Measurements from ENCODE around the gene SAT2.

Gene SAT2

DNA sequence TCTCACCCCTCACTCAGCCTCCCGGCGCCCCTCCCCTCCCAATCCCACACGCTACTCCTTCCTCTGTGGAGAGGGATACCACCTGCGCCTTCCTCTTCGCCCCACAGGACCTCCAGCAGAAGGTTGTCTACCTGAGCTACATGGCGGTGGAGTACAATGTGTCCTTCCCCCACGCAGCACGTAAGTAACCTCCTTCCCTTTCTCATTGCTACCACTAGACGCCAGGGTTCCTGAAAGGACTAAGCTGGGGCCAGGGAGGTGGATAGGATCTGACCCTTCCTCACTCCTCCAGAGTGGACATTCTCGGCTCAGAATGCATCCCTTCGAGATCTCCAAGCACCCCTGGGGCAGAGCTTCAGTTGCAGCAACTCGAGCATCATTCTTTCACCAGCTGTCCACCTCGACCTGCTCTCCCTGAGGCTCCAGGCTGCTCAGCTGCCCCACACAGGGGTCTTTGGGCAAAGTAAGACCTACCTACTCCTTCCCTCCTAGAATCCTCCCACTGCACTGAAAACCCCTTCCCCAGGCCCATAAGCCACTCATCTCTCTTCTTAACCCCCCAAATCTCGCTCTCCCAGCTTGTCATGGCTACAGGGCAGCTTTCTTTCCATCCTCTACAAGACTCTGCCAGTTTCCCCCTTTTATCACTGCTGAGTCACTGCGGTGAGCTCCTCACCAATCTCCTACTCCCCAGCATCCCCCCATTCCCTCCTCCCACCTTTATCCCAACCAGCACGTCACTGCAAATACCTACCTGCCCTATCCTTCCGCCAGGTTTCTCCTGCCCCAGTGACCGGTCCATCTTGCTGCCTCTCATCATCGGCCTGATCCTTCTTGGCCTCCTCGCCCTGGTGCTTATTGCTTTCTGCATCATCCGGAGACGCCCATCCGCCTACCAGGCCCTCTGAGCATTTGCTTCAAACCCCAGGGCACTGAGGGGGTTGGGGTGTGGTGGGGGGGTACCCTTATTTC lies 46.7 kb downstream of the SAT2 start:
- peaks cover 15% of the 10 kb centered on the region; the same call in 1 of the 2 replicates for H3K4me1 ChIP-seq (ENCODE audit: control insufficient read depth, insufficient read depth, low read length)
- no peaks in the 10 kb centered on the region for H3K27me3 ChIP-seq (ENCODE audit: control insufficient read depth, insufficient read depth, low read length)
- no peaks in the 10 kb centered on the region for H3K9me3 ChIP-seq (ENCODE audit: control insufficient read depth, insufficient read depth, low read length)
- H3K4me3 ChIP-seq (ENCODE audit: low read depth, low read length): no peak overlapping the region
- H3K9ac ChIP-seq (ENCODE audit: low read depth, low read length): no peak overlapping the region
- peaks cover 37% of the 10 kb centered on the region for H3K36me3 ChIP-seq (ENCODE audit: control insufficient read depth, insufficient read depth, low read length)
- H3K27ac ChIP-seq (ENCODE audit: low read depth, low read length): peak overlapping the region; percentile 50

DNA sequence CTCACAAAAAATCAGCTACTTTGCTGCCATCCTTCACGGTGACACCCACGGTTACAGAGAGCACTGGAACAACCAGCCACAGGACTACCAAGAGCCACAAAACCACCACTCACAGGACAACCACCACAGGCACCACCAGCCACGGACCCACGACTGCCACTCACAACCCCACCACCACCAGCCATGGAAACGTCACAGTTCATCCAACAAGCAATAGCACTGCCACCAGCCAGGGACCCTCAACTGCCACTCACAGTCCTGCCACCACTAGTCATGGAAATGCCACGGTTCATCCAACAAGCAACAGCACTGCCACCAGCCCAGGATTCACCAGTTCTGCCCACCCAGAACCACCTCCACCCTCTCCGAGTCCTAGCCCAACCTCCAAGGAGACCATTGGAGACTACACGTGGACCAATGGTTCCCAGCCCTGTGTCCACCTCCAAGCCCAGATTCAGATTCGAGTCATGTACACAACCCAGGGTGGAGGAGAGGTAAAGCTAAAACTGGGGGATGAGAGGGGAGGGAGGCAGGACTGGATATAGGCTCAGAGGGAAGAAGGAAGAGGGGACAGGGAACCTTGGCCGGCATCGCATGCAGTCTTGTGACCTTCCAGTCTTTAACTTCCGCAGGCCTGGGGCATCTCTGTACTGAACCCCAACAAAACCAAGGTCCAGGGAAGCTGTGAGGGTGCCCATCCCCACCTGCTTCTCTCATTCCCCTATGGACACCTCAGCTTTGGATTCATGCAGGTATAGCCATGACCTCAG lies 47.6 kb downstream of the SAT2 start:
- Histone ChIP-seq H3K9me3 (ENCODE audit: control insufficient read depth, insufficient read depth, low read length) (no peaks in the 10 kb centered on the region), H3K36me3 (ENCODE audit: control insufficient read depth, insufficient read depth, low read length) (peaks cover 41% of the 10 kb centered on the region), H3K4me3 (ENCODE audit: low read depth, low read length) (no peak overlapping the region), H3K9ac (ENCODE audit: low read depth, low read length) (no peak overlapping the region), H3K27me3 (ENCODE audit: control insufficient read depth, insufficient read depth, low read length) (no peaks in the 10 kb centered on the region), H3K27ac (ENCODE audit: low read depth, low read length) (peak overlapping the region; percentile 74), H3K4me1 (ENCODE audit: control insufficient read depth, insufficient read depth, low read length) (peaks cover 16% of the 10 kb centered on the region; the same call in 1 of the 2 replicates)

DNA sequence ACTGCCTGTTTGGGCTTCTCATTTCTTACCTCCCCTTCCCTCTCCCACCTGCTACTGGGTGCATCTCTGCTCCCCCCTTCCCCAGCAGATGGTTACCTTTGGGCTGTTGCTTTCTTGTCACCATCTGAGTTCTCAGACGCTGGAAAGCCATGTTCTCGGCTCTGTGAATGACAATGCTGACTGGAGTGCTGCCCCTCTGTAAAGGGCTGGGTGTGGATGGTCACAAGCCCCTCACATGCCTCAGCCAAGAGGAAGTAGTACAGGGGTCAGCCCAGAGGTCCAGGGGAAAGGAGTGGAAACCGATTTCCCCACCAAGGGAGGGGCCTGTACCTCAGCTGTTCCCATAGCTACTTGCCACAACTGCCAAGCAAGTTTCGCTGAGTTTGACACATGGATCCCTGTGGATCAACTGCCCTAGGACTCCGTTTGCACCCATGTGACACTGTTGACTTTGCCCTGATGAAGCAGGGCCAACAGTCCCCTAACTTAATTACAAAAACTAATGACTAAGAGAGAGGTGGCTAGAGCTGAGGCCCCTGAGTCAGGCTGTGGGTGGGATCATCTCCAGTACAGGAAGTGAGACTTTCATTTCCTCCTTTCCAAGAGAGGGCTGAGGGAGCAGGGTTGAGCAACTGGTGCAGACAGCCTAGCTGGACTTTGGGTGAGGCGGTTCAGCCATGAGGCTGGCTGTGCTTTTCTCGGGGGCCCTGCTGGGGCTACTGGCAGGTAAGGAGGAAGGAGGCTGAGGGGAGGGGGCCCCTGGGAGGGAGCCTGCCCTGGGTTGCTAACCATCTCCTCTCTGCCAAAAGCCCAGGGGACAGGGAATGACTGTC lies 48.4 kb downstream of the SAT2 start, which contains the start of gene CD68:
Gene CD68 (plus strand): TSS at position 638 of the 833 bp plus-strand sequence. CDS start 40 bp downstream, at position 678.
- H3K4me1 ChIP-seq (ENCODE audit: control insufficient read depth, insufficient read depth, low read length): peaks cover 20% of the 10 kb centered on the region
- H3K4me3 ChIP-seq (ENCODE audit: low read depth, low read length): no peak within 1 kb of the TSS
- peak within 1 kb of the TSS; percentile 74 for H3K27ac ChIP-seq (ENCODE audit: low read depth, low read length)
- H3K27me3 ChIP-seq (ENCODE audit: control insufficient read depth, insufficient read depth, low read length): no peaks in the 10 kb centered on the region
- peaks cover 49% of the 10 kb centered on the region for H3K36me3 ChIP-seq (ENCODE audit: control insufficient read depth, insufficient read depth, low read length)
- H3K9ac ChIP-seq (ENCODE audit: low read depth, low read length): no peak within 1 kb of the TSS
- no peaks in the 10 kb centered on the region for H3K9me3 ChIP-seq (ENCODE audit: control insufficient read depth, insufficient read depth, low read length)

DNA sequence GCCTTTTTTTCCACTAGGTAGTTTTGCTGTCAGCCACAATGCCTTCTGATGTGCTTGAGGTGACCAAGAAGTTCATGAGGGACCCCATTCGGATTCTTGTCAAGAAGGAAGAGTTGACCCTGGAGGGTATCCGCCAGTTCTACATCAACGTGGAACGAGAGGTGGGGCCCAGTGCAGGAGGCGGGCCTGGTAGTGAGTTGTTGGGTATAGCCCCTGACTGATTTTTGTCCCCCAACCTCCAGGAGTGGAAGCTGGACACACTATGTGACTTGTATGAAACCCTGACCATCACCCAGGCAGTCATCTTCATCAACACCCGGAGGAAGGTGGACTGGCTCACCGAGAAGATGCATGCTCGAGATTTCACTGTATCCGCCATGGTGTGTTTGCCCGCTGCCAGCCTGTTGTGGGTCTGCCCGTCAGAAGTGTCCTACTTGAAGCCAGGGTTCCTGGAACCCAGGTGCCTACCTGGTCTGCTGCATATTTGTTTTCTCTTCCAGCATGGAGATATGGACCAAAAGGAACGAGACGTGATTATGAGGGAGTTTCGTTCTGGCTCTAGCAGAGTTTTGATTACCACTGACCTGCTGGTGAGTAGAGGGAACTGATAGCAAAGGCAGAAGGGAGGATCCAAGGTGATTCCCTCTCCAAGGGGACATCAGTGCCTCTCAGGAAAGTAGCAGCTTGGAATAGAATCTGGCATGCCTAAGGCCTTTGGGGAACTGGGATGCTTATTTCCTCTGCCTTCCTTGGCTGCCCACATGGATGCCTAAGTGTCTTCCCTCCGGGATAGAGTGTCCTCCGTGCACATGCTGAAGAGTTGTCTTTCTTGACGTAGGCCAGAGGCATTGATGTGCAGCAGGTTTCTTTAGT lies 50.1 kb downstream of the SAT2 start:
- Histone ChIP-seq H3K27me3 (ENCODE audit: control insufficient read depth, insufficient read depth, low read length) (no peaks in the 10 kb centered on the region), H3K4me3 (ENCODE audit: low read depth, low read length) (no peak overlapping the region), H3K9me3 (ENCODE audit: control insufficient read depth, insufficient read depth, low read length) (no peaks in the 10 kb centered on the region), H3K27ac (ENCODE audit: low read depth, low read length) (no peak overlapping the region), H3K36me3 (ENCODE audit: control insufficient read depth, insufficient read depth, low read length) (peaks cover 54% of the 10 kb centered on the region), H3K4me1 (ENCODE audit: control insufficient read depth, insufficient read depth, low read length) (peaks cover 10% of the 10 kb centered on the region), H3K9ac (ENCODE audit: low read depth, low read length) (no peak overlapping the region)

DNA sequence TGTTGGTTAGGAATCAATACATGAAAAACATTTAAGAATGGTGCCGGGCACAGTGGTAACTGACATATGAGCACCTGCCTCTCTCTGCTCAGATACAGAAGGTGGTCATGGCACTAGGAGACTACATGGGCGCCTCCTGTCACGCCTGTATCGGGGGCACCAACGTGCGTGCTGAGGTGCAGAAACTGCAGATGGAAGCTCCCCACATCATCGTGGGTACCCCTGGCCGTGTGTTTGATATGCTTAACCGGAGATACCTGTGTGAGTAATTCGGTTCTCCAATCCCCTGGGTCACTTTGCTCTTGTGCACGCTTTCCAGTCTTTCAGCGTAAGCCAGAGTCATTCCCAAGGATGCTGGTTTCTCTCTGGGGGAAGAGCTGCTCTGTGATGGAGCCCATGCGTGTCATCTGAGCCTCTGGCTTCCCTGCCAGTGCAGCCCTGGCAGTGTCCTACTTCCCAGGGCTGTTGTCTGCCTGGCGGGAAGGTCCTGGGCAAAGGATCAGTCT lies 51.1 kb downstream of the SAT2 start:
- Histone ChIP-seq H3K4me3 (ENCODE audit: low read depth, low read length) (no peak overlapping the region), H3K27ac (ENCODE audit: low read depth, low read length) (peak overlapping the region; percentile 98), H3K9me3 (ENCODE audit: control insufficient read depth, insufficient read depth, low read length) (no peaks in the 10 kb centered on the region), H3K9ac (ENCODE audit: low read depth, low read length) (no peak overlapping the region), H3K36me3 (ENCODE audit: control insufficient read depth, insufficient read depth, low read length) (peaks cover 55% of the 10 kb centered on the region), H3K4me1 (ENCODE audit: control insufficient read depth, insufficient read depth, low read length) (peaks cover 8% of the 10 kb centered on the region), H3K27me3 (ENCODE audit: control insufficient read depth, insufficient read depth, low read length) (no peaks in the 10 kb centered on the region)

Data from HUES48 (cell line).